GM12878 (cell line): Measurements from ENCODE around the gene C1GALT1.
"Not testable (repeated sequence)": the region's sequence is repeated elsewhere in the genome, so short reads cannot be mapped to it uniquely, and the experiment has no call there.

ENCODE experiments used
- EP300 ChIP-seq, 2 experiments: fragments of 150-350 bp in 1 of 2; IDR thresholded peaks; 2 replicates each; pipeline ENCODE4 v1.6.1; 2011 to 2012; ENCODE audit warnings: low read depth in 2 of 2, low read length in 2 of 2, borderline replicate concordance in 1 of 2, improper control_type of control experiment in 1 of 2, inconsistent platforms in 1 of 2; ENCODE audit not compliant: control insufficient read depth in 1 of 2
- NR2C2 ChIP-seq: IDR thresholded peaks from 2 replicates; pipeline ENCODE4 v1.6.1; 2011; ENCODE audit warnings: borderline replicate concordance, low read depth; ENCODE audit not compliant: control insufficient read depth, insufficient read length
- POLR2A ChIP-seq: IDR thresholded peaks from 2 replicates; pipeline ENCODE4 v1.6.1; 2011; ENCODE audit warnings: low read depth, mild to moderate bottlenecking, low read length
- TF ChIP-seq, protein P1 (sequence below): IDR thresholded peaks from 2 replicates; pipeline ENCODE4 v1.6.1; 2012; ENCODE audit warnings: low read depth, low read length, improper control_type of control experiment

DNA sequence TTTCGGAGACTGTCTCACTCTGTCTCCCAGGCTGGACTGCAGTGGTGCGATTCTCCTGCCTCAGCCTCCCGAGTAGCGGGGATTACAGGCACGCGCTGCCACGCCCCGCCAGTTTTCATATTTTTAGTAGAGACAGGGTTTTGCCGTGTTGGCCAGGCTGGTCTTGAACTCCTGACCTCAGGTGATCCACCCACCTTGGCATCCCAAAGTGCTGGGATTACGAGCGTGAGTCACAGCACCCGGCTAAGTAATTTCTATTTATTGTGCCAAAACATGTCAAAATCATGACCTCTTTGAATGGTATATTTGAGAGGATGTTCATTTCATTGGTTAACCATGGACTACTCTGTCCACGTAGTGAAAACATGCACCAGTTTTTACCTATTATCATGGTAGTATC, 62.9 kb downstream of the C1GALT1 start:
- TF ChIP-seq EP300 (IDR thresholded peaks at IDR 0.05; ENCODE audit: borderline replicate concordance in 1 of 2, control insufficient read depth in 1 of 2, low read depth in 2 of 2, low read length in 2 of 2); POLR2A; NR2C2: not testable (repeated sequence)
- TF ChIP-seq, protein P1, sequence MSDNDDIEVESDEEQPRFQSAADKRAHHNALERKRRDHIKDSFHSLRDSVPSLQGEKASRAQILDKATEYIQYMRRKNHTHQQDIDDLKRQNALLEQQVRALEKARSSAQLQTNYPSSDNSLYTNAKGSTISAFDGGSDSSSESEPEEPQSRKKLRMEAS: not testable (repeated sequence)
